SK-N-SH (cell line): ENCODE results near the gene TMEM171. TPM values are rescaled to one million over a fixed set of nuclear protein-coding genes. Genes with fewer than 3 reads are reported as not detected.

Source experiments
- CTCF ChIA-PET: fragments of 300-600, 350-600 bp; formaldehyde crosslinking; extraction: SDS; loops from one replicate; lab custom pipeline; 2021; lab: Yijun Ruan, JAX
- POLR2A ChIA-PET: fragments of 350-600 bp; sonication (Branson Sonifier 250); formaldehyde crosslinking; extraction: SDS; loops from one replicate; lab custom pipeline; 2020; ENCODE audit warnings: antibody characterized with exemption, inconsistent platforms; lab: Yijun Ruan, JAX
- DNase-seq: peaks from one replicate; pipeline ENCODE4 v3.0.0; 2012
- H2AFZ ChIP-seq: fragments of 200-600 bp; sonication (generic); 2 replicates; pipeline ENCODE4 v1.8.1; 2016; ENCODE audit warnings: antibody characterized with exemption, mild to moderate bottlenecking, low read depth
- H3F3A ChIP-seq: fragments of 200-600 bp; sonication (generic); replicated peaks from 2 replicates; pipeline ENCODE3; 2016; ENCODE audit warnings: antibody characterized with exemption, mild to moderate bottlenecking; ENCODE audit not compliant: insufficient read depth
- H3K27ac ChIP-seq, 2 experiments: fragments of 200-500 bp in 1 of 2; fragments of 200-600 bp in 1 of 2; sonication (Bioruptor generic) in 1 of 2; sonication (generic), shearing (Covaris generic) in 1 of 2; 2 replicates each; pipeline versions ENCODE4 v1.5.1 to v1.6.1; 2014 to 2016; ENCODE audit warnings: low read depth in 2 of 2, inconsistent platforms in 1 of 2, low read length in 1 of 2, mild to moderate bottlenecking in 1 of 2, mixed read lengths in 1 of 2
- H3K27me3 ChIP-seq: fragments of 200-600 bp; sonication (generic), shearing (Covaris generic); 2 replicates; pipeline ENCODE4 v1.6.1; 2016; ENCODE audit warnings: mixed run types; ENCODE audit not compliant: insufficient read depth
- H3K36me3 ChIP-seq, 2 experiments: fragments of 200-500 bp in 1 of 2; fragments of 200-600 bp in 1 of 2; sonication (Bioruptor generic) in 1 of 2; sonication (generic) in 1 of 2; replicated peaks in 1 of 2; 2 replicates each; pipeline versions ENCODE3 to v1.5.1; 2014 to 2016; ENCODE audit warnings: low read length in 1 of 2, mild to moderate bottlenecking in 1 of 2; ENCODE audit not compliant: insufficient read depth in 2 of 2, control insufficient read depth in 1 of 2
- H3K4me1 ChIP-seq, 2 experiments: fragments of 200-500 bp in 1 of 2; fragments of 200-600 bp in 1 of 2; sonication (Bioruptor generic) in 1 of 2; sonication (generic), shearing (Covaris generic) in 1 of 2; 2 replicates each; pipeline versions ENCODE4 v1.5.1 to v1.6.1; 2014 to 2016; ENCODE audit warnings: low read depth in 1 of 2, low read length in 1 of 2, mixed run types in 1 of 2; ENCODE audit not compliant: insufficient read depth in 2 of 2, control insufficient read depth in 1 of 2
- H3K4me2 ChIP-seq: fragments of 200-600 bp; sonication (generic), shearing (Covaris generic); 2 replicates; pipeline ENCODE4 v1.6.1; 2017; ENCODE audit warnings: mixed run types
- H3K4me3 ChIP-seq, 2 experiments: fragments of 200-500 bp in 1 of 2; fragments of 200-600 bp in 1 of 2; sonication (Bioruptor generic) in 1 of 2; sonication (generic), shearing (Covaris generic) in 1 of 2; 2 replicates each; pipeline versions ENCODE4 v1.5.1 to v1.8.1; 2014 to 2016; ENCODE audit warnings: low read depth in 2 of 2, inconsistent platforms in 1 of 2, low read length in 1 of 2, mild to moderate bottlenecking in 1 of 2, mixed read lengths in 1 of 2, moderate library complexity in 1 of 2
- H3K79me2 ChIP-seq: fragments of 200-600 bp; sonication (generic); 2 replicates; pipeline ENCODE4 v1.8.1; 2017; ENCODE audit warnings: mild to moderate bottlenecking; ENCODE audit not compliant: insufficient read depth
- H3K9ac ChIP-seq: fragments of 200-600 bp; sonication (generic); 2 replicates; pipeline ENCODE4 v1.6.1; 2017; ENCODE audit warnings: mixed run types
- H3K9me2 ChIP-seq: fragments of 200-600 bp; sonication (generic); 2 replicates; pipeline ENCODE4 v1.6.1; 2017; ENCODE audit warnings: mixed run types
- H3K9me3 ChIP-seq: fragments of 200-600 bp; sonication (generic); 2 replicates; pipeline ENCODE4 v1.6.1; 2017; ENCODE audit warnings: mixed run types, mild to moderate bottlenecking, moderate library complexity
- H4K20me1 ChIP-seq: fragments of 200-600 bp; sonication (generic); 2 replicates; pipeline ENCODE4 v1.6.1; 2017; ENCODE audit warnings: mild to moderate bottlenecking, mixed run types; ENCODE audit not compliant: insufficient read depth
- CHD2 ChIP-seq: fragments of 150-350 bp; IDR thresholded peaks from 2 replicates; pipeline ENCODE4 v1.6.1; 2018; ENCODE audit warnings: low read length; ENCODE audit not compliant: partially characterized antibody
- FOSL2 ChIP-seq: IDR thresholded peaks from 2 replicates; pipeline ENCODE4 v1.4.0; 2012; ENCODE audit warnings: low read depth, mild to moderate bottlenecking, moderate library complexity, borderline replicate concordance
- FOXJ3 ChIP-seq: sonication (generic); formaldehyde crosslinking; IDR thresholded peaks from 2 replicates; pipeline ENCODE4 v1.5.1; 2020; ENCODE audit warnings: mild to moderate bottlenecking, missing genetic modification reagents
- FOXM1 ChIP-seq: IDR thresholded peaks from 2 replicates; pipeline ENCODE4 v1.4.0; 2012; ENCODE audit warnings: low read depth, mild to moderate bottlenecking
- GABPA ChIP-seq: IDR thresholded peaks from 2 replicates; pipeline ENCODE4 v1.4.0; 2012; ENCODE audit warnings: low read depth, mild to moderate bottlenecking
- GATA2 ChIP-seq: sonication (generic); formaldehyde crosslinking; IDR thresholded peaks from 2 replicates; pipeline ENCODE4 v1.5.0; 2020; ENCODE audit warnings: mild to moderate bottlenecking, missing genetic modification reagents
- MEF2A ChIP-seq: IDR thresholded peaks from 2 replicates; pipeline ENCODE4 v1.4.0; 2012; ENCODE audit warnings: low read depth, borderline replicate concordance
- MXI1 ChIP-seq: IDR thresholded peaks from 2 replicates; pipeline ENCODE4 v1.6.1; 2012; ENCODE audit warnings: mild to moderate bottlenecking, low read depth, low read length, improper control_type of control experiment
- NFIC ChIP-seq: IDR thresholded peaks from 2 replicates; pipeline ENCODE4 v1.4.0; 2012; ENCODE audit warnings: borderline replicate concordance
- POLR2AphosphoS5 ChIP-seq: IDR thresholded peaks from 2 replicates; pipeline ENCODE4 v1.6.1; 2012; ENCODE audit warnings: low read depth, low read length
- RAD21 ChIP-seq: IDR thresholded peaks from 2 replicates; pipeline ENCODE4 v1.6.1; 2012; ENCODE audit warnings: mild to moderate bottlenecking, low read length
- RCOR1 ChIP-seq: fragments of 150-350 bp; IDR thresholded peaks from 2 replicates; pipeline ENCODE4 v1.6.1; 2017; ENCODE audit warnings: antibody characterized with exemption, low read length
- RXRA ChIP-seq: IDR thresholded peaks from 2 replicates; pipeline ENCODE4 v1.4.0; 2012; ENCODE audit warnings: low read depth, mild to moderate bottlenecking, borderline replicate concordance
- SIN3A ChIP-seq: IDR thresholded peaks from 2 replicates; pipeline ENCODE4 v1.6.1; 2012; ENCODE audit warnings: low read depth, mild to moderate bottlenecking, low read length, moderate library complexity, borderline replicate concordance
- SMC3 ChIP-seq: IDR thresholded peaks from 2 replicates; pipeline ENCODE4 v1.6.1; 2012; ENCODE audit warnings: low read depth, low read length, improper control_type of control experiment
- TAF1 ChIP-seq: IDR thresholded peaks from 2 replicates; pipeline ENCODE4 v1.6.1; 2012; ENCODE audit warnings: low read depth, mild to moderate bottlenecking, low read length, moderate library complexity, borderline replicate concordance
- TEAD4 ChIP-seq: IDR thresholded peaks from 2 replicates; pipeline ENCODE4 v1.4.0; 2012; ENCODE audit warnings: mild to moderate bottlenecking, borderline replicate concordance; ENCODE audit not compliant: insufficient read depth
- YY1 ChIP-seq: IDR thresholded peaks from 2 replicates; pipeline ENCODE4 v1.4.0; 2012; ENCODE audit warnings: low read depth, mild to moderate bottlenecking
- WGBS: methylation state at CpG from one replicate; pipeline ENCODE4 v1.1.6; 2017; ENCODE audit warnings: low lambda C conversion rate; 5-methylcytosine and 5-hydroxymethylcytosine counted together
- polyA plus RNA-seq, 3 experiments: library from polyadenylated mRNA; depleted of rRNA; stranded (reverse); fragments of >200 nt; gene quantifications; 2 replicates each; pipeline ENCODE4 v1.2.3, GENCODE V29; 2012
- TF ChIP-seq, protein P1 (sequence below): IDR thresholded peaks from 2 replicates; pipeline ENCODE4 v1.4.0; 2012; ENCODE audit warnings: low read depth
- TF ChIP-seq, protein P2 (sequence below): IDR thresholded peaks from 2 replicates; pipeline ENCODE4; 2012
- TF ChIP-seq, protein P3 (sequence below): fragments of 150-350 bp; IDR thresholded peaks from 2 replicates; pipeline ENCODE4 v1.6.1; 2016; ENCODE audit warnings: mild to moderate bottlenecking, low read depth, low read length

Gene TMEM171
- polyA plus RNA-seq, 1 of the 3 experiments (the other 2 are of a cell fraction), result 7.6 TPM

DNA sequence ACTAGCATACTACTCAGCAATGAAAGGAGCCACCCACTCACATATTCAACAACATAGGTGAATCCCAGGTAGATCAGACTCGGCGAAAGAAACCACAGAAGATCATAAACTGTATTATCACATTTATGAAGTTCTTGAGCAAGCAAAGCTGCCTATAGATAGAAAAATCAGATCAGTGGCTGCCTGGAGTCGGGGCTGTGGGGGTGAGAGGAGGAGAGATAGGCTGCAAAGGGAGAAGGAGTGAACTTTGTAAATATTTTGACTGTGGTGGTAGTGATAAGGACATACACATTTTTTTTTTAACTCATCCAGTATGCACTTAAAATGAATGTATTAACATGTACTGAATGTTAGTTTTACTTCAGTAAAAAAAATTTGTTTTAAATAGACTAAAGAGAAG lies 29.2 kb downstream of the TMEM171 start (continued):
- TF ChIP-seq RCOR1, result no peak
- no peak for TF ChIP-seq MEF2A
- no peak for TF ChIP-seq FOXJ3 (CRISPR knock-in tag)
- TF ChIP-seq CHD2, result no peak
- TF ChIP-seq GABPA, result no peak
- TF ChIP-seq RXRA, result no peak

DNA sequence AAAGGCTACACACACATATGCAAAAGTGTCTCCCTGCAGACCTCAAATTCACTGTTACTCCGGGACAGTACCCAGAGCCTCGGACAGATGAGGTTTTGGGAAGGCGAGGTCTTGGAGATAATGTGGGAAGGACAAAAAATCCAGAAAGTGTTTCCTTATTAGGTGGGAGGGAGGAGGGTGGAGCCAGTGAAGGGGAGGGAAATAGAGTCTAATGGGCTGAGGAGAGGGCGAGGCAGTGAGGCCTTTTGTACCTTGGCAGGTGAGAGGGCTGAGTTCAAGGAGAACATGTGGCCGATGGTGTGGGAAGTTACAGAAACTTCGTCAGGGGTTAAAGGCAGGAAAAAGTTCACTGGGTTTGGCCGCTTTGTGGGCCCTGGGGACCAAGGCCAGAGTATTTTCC lies 30.5 kb downstream of the TMEM171 start:
- Histone ChIP-seq H3F3A (no peaks in the 10 kb centered on the region), H3K9me2 (no peaks in the 10 kb centered on the region), H4K20me1 (no peaks in the 10 kb centered on the region), H3K9ac (no peak overlapping the region), H3K4me2 (no peak overlapping the region), H3K36me3 (no peaks in the 10 kb centered on the region), H3K27me3 (no peaks in the 10 kb centered on the region), H3K9me3 (no peaks in the 10 kb centered on the region), H3K79me2 (no peaks in the 10 kb centered on the region), H3K27ac (no peak overlapping the region), H3K4me1 (no peaks in the 10 kb centered on the region), H2AFZ (no peak overlapping the region), H3K4me3 (no peak overlapping the region)
- CTCF ChIA-PET, result no interaction called here
- TF ChIP-seq SMC3, result no peak
- TF ChIP-seq, protein P1, sequence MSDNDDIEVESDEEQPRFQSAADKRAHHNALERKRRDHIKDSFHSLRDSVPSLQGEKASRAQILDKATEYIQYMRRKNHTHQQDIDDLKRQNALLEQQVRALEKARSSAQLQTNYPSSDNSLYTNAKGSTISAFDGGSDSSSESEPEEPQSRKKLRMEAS, result no peak
- no peak for TF ChIP-seq MXI1
- TF ChIP-seq, protein P2, sequence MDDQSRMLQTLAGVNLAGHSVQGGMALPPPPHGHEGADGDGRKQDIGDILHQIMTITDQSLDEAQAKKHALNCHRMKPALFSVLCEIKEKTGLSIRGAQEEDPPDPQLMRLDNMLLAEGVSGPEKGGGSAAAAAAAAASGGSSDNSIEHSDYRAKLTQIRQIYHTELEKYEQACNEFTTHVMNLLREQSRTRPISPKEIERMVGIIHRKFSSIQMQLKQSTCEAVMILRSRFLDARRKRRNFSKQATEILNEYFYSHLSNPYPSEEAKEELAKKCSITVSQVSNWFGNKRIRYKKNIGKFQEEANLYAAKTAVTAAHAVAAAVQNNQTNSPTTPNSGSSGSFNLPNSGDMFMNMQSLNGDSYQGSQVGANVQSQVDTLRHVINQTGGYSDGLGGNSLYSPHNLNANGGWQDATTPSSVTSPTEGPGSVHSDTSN, result no peak
- TF ChIP-seq, protein P3, sequence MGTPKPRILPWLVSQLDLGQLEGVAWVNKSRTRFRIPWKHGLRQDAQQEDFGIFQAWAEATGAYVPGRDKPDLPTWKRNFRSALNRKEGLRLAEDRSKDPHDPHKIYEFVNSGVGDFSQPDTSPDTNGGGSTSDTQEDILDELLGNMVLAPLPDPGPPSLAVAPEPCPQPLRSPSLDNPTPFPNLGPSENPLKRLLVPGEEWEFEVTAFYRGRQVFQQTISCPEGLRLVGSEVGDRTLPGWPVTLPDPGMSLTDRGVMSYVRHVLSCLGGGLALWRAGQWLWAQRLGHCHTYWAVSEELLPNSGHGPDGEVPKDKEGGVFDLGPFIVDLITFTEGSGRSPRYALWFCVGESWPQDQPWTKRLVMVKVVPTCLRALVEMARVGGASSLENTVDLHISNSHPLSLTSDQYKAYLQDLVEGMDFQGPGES, result no peak
- no peak for TF ChIP-seq TEAD4
- no peak for TF ChIP-seq FOXM1
- TF ChIP-seq RXRA, result no peak
- TF ChIP-seq FOXJ3 (CRISPR knock-in tag), result no peak
- no peak for TF ChIP-seq NFIC
- no peak for TF ChIP-seq CHD2
- TF ChIP-seq GATA2 (CRISPR knock-in tag), result no peak
- TF ChIP-seq YY1, result no peak
- no peak for TF ChIP-seq TAF1
- TF ChIP-seq SIN3A, result no peak
- TF ChIP-seq POLR2AphosphoS5, result no peak
- TF ChIP-seq FOSL2, result no peak
- no peak for TF ChIP-seq RAD21
- no peak for DNase-seq
- 61% methylated on average over 7 of the region's 7 CpGs for WGBS
- POLR2A ChIA-PET, result no interaction called here
